GM10847 (cell line): ENCODE results near the gene SDF4.

ENCODE experiments used
- POLR2A ChIP-seq: IDR thresholded peaks from 2 replicates; pipeline ENCODE4 v1.6.1; 2011; ENCODE audit not compliant: insufficient read length; ENCODE audit errors: extremely low read depth

Gene SDF4

GRCh38 chr1:1237874-1238701, 6.3 kb upstream of the SDF4 start:
- no peak for TF ChIP-seq POLR2A

GRCh38 chr1:1236945-1237873, 5.4 kb upstream of the SDF4 start:
- no peak for TF ChIP-seq POLR2A

GRCh38 chr1:1236176-1236763, 4.5 kb upstream of the SDF4 start:
- TF ChIP-seq POLR2A, result no peak

GRCh38 chr1:1235016-1235744, 3.4 kb upstream of the SDF4 start:
- no peak for TF ChIP-seq POLR2A

- TF ChIP-seq POLR2A, result no peak
These were observed 2.5 kb upstream of the SDF4 start for GRCh38 chr1:1234180-1234808.

GRCh38 chr1:1233567-1233892, 1.7 kb upstream of the SDF4 start:
- no peak for TF ChIP-seq POLR2A

GRCh38 chr1:1232796-1233566, 1.2 kb upstream of the SDF4 start:
- TF ChIP-seq POLR2A, result no peak

GRCh38 chr1:1232208-1232795, 501 bp upstream of the SDF4 start, which contains the start of gene B3GALT6:
Gene B3GALT6 (plus strand): TSS chr1:1232237. CDS start chr1:1232279, 42 bp downstream.
- TF ChIP-seq POLR2A, result peak; percentile 36

GRCh38 chr1:1230656-1231399, 973 bp downstream of the SDF4 start:
- TF ChIP-seq POLR2A, result no peak

- TF ChIP-seq POLR2A, result no peak
These were observed 2.0 kb downstream of the SDF4 start for GRCh38 chr1:1229770-1230169.

GRCh38 chr1:1228596-1229321, 3.0 kb downstream of the SDF4 start:
- TF ChIP-seq POLR2A, result no peak

GRCh38 chr1:1228187-1228586, 3.6 kb downstream of the SDF4 start:
- no peak for TF ChIP-seq POLR2A
